ENCODE measurements around the gene NKG7. TPM values are rescaled to one million over a fixed set of nuclear protein-coding genes. Genes with fewer than 3 reads are reported as not detected.

NKG7 gene
- total and polyA plus RNA-seq, 2 of the 13 experiments (the other 11 are each of a cell fraction or from before 2014, with no cell fraction given): 0.40 TPM; not detected in 1

DNA sequence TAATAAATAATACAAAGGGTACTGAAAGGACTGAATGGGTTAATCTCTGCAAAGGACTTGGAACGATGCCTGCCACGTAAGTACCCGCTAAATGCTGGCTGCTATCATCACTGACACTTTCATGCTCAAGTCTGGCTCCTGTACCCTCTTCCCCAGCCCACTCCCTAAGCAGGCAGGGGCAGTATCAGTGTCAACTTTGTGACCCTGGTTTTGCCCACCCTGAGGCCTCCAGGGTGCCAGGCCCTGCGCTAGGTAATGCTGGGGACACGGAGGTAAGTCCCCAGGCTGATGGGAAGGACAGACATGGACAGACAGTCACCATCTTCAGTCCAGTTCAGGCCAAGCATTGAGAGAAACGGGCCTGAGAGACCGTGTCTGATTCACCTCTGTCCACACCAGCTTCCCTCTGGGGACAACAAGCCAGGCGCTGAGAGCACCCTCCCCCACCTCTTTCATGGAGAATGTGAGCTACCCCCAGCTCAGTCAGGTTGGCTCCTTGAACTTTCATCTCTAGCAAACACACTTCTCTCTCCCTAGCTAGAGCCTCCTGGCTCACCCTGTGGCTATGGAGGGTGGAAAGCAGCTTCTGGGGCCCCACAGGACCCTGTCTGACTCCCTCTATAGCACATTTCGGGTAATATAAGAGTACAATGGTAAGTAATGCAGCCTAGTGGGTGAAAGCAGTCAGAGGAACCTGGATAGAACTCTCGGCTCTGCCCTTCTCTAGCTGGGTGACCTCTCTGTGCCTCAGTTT lies 7.1 kb downstream of the NKG7 start (continued):
- TF ChIP-seq, protein P1, sequence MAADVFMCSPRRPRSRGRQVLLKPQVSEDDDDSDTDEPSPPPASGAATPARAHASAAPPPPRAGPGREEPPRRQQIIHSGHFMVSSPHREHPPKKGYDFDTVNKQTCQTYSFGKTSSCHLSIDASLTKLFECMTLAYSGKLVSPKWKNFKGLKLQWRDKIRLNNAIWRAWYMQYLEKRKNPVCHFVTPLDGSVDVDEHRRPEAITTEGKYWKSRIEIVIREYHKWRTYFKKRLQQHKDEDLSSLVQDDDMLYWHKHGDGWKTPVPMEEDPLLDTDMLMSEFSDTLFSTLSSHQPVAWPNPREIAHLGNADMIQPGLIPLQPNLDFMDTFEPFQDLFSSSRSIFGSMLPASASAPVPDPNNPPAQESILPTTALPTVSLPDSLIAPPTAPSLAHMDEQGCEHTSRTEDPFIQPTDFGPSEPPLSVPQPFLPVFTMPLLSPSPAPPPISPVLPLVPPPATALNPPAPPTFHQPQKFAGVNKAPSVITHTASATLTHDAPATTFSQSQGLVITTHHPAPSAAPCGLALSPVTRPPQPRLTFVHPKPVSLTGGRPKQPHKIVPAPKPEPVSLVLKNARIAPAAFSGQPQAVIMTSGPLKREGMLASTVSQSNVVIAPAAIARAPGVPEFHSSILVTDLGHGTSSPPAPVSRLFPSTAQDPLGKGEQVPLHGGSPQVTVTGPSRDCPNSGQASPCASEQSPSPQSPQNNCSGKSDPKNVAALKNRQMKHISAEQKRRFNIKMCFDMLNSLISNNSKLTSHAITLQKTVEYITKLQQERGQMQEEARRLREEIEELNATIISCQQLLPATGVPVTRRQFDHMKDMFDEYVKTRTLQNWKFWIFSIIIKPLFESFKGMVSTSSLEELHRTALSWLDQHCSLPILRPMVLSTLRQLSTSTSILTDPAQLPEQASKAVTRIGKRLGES (CRISPR knock-in tag; IDR thresholded peaks at IDR 0.05; ENCODE audit: borderline replicate concordance): no peak
- TF ChIP-seq ZNF20 (CRISPR knock-in tag; IDR thresholded peaks at IDR 0.05): no peak
- TF ChIP-seq, protein P2, sequence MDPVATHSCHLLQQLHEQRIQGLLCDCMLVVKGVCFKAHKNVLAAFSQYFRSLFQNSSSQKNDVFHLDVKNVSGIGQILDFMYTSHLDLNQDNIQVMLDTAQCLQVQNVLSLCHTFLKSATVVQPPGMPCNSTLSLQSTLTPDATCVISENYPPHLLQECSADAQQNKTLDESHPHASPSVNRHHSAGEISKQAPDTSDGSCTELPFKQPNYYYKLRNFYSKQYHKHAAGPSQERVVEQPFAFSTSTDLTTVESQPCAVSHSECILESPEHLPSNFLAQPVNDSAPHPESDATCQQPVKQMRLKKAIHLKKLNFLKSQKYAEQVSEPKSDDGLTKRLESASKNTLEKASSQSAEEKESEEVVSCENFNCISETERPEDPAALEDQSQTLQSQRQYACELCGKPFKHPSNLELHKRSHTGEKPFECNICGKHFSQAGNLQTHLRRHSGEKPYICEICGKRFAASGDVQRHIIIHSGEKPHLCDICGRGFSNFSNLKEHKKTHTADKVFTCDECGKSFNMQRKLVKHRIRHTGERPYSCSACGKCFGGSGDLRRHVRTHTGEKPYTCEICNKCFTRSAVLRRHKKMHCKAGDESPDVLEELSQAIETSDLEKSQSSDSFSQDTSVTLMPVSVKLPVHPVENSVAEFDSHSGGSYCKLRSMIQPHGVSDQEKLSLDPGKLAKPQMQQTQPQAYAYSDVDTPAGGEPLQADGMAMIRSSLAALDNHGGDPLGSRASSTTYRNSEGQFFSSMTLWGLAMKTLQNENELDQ (CRISPR knock-in tag; IDR thresholded peaks at IDR 0.05; ENCODE audit: borderline replicate concordance): no peak
- TF ChIP-seq, protein P3, sequence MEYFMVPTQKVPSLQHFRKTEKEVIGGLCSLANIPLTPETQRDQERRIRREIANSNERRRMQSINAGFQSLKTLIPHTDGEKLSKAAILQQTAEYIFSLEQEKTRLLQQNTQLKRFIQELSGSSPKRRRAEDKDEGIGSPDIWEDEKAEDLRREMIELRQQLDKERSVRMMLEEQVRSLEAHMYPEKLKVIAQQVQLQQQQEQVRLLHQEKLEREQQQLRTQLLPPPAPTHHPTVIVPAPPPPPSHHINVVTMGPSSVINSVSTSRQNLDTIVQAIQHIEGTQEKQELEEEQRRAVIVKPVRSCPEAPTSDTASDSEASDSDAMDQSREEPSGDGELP (IDR thresholded peaks at IDR 0.05; ENCODE audit: borderline replicate concordance, low read depth): peak; percentile 40; the same call in 1 of the 2 replicates
- peak; percentile 61; the same call in 1 of the 2 replicates for TF ChIP-seq ZSCAN21 (CRISPR knock-in tag; IDR thresholded peaks at IDR 0.05; ENCODE audit: borderline replicate concordance)
- TF ChIP-seq ZNF788 (CRISPR knock-in tag; IDR thresholded peaks at IDR 0.05; ENCODE audit: borderline replicate concordance): 0 out of 2 replicates have a peak, but pooled peaks have one; percentile 26
- no peak for TF ChIP-seq ZNF17 (CRISPR knock-in tag; IDR thresholded peaks at IDR 0.05)
- no peak for TF ChIP-seq ZKSCAN1 (IDR thresholded peaks at IDR 0.05; ENCODE audit: low read length)
- TF ChIP-seq ZNF737 (CRISPR knock-in tag; IDR thresholded peaks at IDR 0.05; ENCODE audit: borderline replicate concordance): peak; percentile 66
- TF ChIP-seq, protein P4, sequence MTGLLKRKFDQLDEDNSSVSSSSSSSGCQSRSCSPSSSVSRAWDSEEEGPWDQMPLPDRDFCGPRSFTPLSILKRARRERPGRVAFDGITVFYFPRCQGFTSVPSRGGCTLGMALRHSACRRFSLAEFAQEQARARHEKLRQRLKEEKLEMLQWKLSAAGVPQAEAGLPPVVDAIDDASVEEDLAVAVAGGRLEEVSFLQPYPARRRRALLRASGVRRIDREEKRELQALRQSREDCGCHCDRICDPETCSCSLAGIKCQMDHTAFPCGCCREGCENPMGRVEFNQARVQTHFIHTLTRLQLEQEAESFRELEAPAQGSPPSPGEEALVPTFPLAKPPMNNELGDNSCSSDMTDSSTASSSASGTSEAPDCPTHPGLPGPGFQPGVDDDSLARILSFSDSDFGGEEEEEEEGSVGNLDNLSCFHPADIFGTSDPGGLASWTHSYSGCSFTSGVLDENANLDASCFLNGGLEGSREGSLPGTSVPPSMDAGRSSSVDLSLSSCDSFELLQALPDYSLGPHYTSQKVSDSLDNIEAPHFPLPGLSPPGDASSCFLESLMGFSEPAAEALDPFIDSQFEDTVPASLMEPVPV (CRISPR knock-in tag; IDR thresholded peaks at IDR 0.05): 0 out of 2 replicates have a peak, but pooled peaks have one; percentile 20
- TF ChIP-seq, protein P5, sequence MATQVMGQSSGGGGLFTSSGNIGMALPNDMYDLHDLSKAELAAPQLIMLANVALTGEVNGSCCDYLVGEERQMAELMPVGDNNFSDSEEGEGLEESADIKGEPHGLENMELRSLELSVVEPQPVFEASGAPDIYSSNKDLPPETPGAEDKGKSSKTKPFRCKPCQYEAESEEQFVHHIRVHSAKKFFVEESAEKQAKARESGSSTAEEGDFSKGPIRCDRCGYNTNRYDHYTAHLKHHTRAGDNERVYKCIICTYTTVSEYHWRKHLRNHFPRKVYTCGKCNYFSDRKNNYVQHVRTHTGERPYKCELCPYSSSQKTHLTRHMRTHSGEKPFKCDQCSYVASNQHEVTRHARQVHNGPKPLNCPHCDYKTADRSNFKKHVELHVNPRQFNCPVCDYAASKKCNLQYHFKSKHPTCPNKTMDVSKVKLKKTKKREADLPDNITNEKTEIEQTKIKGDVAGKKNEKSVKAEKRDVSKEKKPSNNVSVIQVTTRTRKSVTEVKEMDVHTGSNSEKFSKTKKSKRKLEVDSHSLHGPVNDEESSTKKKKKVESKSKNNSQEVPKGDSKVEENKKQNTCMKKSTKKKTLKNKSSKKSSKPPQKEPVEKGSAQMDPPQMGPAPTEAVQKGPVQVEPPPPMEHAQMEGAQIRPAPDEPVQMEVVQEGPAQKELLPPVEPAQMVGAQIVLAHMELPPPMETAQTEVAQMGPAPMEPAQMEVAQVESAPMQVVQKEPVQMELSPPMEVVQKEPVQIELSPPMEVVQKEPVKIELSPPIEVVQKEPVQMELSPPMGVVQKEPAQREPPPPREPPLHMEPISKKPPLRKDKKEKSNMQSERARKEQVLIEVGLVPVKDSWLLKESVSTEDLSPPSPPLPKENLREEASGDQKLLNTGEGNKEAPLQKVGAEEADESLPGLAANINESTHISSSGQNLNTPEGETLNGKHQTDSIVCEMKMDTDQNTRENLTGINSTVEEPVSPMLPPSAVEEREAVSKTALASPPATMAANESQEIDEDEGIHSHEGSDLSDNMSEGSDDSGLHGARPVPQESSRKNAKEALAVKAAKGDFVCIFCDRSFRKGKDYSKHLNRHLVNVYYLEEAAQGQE (IDR thresholded peaks at IDR 0.05; ENCODE audit: borderline replicate concordance in 1 of 2, low read depth in 1 of 2, low read length in 2 of 2): peak in 1 of 2 experiments; percentile 77; a peak in 2 of 4 replicates
- TF ChIP-seq, protein P6, sequence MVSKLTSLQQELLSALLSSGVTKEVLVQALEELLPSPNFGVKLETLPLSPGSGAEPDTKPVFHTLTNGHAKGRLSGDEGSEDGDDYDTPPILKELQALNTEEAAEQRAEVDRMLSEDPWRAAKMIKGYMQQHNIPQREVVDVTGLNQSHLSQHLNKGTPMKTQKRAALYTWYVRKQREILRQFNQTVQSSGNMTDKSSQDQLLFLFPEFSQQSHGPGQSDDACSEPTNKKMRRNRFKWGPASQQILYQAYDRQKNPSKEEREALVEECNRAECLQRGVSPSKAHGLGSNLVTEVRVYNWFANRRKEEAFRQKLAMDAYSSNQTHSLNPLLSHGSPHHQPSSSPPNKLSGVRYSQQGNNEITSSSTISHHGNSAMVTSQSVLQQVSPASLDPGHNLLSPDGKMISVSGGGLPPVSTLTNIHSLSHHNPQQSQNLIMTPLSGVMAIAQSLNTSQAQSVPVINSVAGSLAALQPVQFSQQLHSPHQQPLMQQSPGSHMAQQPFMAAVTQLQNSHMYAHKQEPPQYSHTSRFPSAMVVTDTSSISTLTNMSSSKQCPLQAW (CRISPR knock-in tag; IDR thresholded peaks at IDR 0.05): peak; percentile 56; the same call in 1 of the 2 replicates
- peak; percentile 67 for TF ChIP-seq SALL1 (CRISPR knock-in tag; IDR thresholded peaks at IDR 0.05)

Data from HepG2 (cell line).